Amniotic epithelial cell (primary cell): ENCODE data around the gene SLC22A8.
"Not testable (repeated sequence)": the region's sequence is repeated elsewhere in the genome, so short reads cannot be mapped to it uniquely, and the experiment has no call there.

Source experiments
- DNase-seq: peaks from one replicate; pipeline ENCODE4 v3.0.0-alpha.2; 2010; ENCODE audit warnings: low read depth

Gene SLC22A8

DNA sequence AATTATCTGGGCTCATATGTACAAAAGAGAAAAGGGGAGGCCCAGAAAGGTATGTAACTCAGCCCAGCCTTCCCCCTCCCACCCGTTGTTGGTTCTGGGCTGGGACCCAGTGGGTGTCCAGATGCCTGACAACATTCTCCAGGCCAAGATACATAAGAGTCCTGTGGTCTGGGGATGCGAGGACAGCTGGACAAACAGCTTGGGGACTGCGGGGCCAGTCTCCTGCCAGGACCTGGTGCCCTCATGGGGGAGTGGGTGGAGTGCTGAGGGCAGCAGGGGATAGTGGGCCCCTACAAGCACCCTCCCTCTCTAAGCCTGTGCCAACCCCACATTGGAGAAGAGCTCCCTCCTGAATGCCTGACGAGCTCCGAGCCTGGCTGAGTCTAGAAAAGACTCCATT is 27.4 kb downstream of the SLC22A8 start:
- DNase-seq, result no peak

DNA sequence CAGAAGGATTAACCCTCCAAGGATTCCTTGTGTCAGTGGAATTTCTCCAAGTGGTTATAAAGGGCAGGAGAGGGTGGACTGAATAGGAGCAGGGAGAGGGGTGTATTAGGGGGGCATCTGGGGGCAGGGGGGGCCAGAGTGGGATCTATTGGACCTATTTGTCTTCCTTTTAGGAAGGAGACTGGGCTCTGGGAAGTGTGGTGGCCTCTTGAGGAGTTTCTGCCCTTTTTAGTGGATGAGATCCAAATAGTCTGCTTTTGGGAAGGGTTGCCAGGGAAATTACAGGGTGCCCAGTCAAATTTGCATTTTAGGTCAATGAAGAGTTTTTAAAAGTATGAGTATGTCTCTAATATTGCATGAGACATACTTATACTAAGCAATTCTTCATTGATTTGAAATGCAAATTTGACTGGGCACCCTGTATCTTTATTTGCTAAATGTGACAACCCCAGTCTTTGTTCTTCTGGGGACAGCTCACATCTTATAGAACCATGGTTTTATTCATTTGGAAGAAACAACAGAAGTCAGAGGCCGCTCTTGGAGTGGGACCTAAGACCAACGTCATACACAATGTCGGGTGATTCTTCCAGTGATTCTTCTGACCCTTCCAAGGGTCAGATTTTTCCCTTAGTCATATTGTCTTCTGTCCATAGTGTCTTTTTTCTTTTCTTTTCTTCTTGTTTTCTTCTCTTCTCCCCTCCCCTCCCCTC is 30.4 kb downstream of the SLC22A8 start:
- no peak for DNase-seq

DNA sequence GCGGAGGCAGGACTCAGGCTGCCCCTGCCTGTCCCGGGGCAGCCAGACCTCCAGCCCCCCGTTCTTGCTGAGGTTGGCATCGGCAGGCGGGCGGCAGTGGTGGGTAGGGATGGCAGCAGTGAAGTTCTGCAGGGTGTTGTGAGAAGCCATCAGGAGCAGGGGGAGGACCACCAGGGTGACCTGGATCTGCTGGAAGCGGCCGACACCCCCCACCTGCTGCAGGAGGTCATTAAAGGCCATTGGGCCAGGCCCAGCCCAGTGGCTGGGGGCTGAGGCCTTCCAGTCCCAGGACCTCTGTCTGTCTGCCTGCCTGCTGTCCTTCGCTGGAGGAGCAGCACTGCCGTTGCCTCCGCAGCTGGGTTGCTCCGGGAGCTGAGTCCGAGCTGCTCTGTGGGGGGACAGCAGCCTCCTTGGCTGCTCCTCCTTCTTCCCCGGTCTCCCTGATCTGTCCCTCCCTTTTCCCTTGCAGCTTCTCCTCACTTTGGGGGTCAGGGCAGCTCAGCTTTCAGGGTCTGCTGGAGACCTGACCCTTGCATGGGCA is 31.1 kb downstream of the SLC22A8 start, which contains the start of gene SLC22A6:
SLC22A6 (minus strand) TSS at position 517 of the 541 bp plus-strand sequence; CDS start at position 240, 277 bp downstream.
- DNase-seq, result no peak

DNA sequence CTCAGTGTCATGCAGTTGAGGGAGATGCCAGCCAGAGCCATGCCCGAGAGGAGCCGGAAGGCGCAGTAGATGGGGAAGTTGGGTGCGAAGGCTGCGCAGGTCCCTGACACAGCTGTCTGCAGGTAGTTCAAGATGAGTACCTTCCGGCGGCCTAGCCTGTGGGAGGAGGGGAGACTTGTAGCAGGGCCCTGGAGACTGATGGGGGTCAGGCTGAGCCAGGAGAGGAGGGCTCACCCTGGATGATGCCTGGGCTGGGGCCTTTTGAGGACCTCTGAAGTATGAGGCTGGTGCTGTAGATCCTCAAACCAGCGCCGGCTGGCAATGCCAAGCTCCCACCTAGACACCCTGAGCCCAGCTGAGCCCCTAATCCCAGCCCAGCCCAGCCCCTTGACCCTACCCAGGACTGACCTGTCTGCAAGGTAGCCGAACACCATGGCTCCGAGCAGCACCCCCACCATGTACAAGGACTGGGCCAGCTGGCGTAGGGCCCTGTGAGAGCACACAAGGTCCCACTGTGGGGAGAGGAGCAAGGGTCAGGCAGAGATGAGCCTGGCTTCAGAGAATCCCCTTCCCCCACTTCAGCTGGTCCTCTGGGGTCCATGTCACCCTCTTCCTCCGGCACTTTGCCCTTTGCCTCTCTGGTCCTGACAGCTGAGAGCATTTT is 32.0 kb downstream of the SLC22A8 start:
- no peak for DNase-seq

DNA sequence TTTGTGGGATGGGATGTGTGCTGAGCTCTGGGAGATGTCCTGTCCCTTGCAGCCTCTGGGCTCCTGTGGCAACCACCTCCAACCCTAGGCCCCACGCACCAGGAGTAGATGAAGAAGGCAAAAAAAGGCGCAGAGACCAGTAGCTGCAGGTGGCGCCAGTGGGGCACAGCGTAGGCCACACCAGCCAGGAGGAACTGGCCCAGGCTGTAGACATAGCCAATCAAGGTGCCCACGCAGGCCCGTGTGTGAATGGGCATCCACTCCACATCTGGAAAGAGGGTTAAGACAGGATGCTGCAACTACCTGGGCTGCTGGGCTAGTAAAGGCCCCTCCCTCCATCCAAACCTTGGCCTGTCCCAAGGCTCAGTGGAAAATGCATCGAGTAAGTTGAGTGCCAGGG is 33.9 kb downstream of the SLC22A8 start:
- no peak for DNase-seq

DNA sequence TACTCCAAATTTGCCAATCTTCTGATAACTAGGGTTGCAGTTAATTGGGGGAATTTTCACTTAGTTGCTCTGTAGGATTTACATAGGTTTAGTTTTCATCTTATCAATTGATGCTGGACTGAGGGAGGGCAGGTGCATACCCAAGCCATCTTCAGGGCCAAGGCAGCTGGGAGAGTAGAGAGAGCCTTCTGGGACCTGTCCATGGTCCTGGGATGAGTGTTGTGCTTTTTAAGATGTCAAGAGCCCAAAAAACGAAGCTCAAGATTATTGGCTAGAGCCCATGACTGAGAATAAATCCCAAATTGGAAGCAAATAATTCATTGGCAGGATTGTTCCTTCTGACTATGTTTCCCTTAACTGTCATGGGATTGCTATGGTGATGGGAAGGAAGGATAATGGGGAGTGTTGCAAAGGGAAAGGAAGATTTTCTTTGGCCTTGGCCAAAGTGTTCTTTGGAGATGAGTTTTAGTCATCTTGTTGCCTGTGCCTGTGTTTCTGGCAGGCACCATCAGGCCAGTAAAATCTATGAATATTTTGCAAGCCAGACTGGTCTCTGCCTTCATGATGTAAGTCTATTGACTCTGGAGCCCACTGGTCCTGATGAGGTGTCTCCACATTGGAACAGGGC is 35.4 kb downstream of the SLC22A8 start:
- DNase-seq, result peak; percentile 13

DNA sequence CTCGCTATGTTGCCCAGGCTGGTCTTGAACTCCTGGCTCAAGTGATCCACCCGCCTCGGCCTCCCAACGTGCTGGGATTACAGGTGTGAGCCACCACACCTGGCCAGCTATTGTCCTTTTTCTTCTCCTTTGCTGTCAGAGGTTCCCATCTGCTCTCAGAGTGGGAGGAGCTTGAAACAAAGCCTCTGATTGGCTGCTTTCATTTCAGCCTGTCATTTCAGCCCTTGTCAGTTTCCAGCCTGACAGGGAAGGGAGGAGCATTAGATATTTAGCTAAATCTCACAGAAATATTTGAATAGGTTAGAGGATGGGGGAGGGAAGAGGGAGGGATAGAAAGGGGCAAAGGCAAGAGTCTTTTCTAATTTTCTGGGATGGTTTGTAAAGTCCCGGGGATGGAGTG is 39.5 kb downstream of the SLC22A8 start:
- no peak for DNase-seq

DNA sequence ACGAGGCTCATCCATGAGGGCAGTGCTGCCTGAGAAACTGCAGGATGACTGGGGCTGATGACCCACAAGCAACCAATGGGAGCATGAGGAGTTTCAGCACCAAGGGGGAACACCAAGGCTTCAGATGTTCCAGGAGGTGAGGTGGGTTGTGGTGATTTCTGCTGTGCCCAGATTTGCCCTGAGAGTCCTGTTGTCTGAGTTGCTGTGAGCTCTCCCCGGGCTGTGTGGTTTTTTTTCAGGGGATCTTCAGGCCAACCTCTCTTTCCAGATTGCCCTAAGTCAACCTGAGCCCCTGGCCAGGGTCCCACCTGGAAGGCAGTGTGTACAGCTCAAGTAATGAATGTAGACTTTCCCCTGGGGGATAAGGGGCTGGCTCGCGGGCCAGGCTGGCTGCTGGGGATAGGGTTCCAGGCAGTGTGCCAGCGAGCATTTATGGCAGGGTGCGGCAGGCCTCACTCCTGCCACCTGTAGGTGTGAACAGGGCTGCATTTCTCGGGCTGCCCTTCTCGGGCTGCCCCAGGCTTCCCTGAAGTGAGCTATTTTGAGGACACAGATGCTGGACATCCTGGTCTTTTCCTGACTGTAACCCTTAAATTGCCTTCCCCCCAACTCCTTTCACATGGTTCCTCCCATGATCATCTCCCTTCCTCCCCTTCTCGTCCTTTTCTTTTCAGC is 40.7 kb downstream of the SLC22A8 start:
- DNase-seq, result no peak

DNA sequence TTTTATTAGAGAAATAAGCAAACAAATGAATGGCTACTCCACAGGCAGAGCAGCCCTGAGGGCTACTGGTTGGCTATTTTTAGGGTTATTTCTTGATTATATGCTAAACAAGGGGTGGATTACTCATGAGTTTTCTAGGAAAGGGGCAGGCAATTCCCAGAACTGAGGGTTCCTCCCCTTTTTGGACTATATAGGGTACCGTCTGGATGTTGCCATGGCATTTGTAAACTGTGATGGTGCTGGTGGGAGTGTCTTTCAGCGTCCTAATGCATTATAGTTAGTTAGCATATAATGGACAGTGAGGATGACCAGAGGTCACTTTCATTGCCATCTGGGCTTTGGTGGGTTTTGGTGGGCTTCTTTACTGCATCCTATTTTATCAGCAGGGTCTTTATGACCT is 50.1 kb downstream of the SLC22A8 start:
- no peak for DNase-seq

DNA sequence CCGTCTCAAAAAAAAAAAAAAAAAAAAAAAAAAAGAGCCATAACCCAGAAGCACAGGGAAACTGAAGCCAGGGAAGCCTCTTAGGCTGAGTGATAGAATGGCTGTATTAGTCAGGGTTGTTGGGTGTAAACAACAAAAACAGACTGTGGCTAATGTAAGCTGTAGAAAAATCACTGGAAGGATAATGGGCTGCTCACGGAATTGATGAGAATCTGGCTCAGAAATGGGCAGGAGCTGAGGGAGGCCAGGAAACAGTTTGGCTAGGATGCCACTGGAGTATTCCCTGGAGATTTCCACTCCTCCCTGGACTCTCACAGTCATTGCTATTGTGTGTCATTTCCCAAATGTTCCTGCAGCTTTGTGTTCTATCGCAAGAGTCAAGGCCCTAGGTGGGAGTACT is 53.2 kb downstream of the SLC22A8 start:
- DNase-seq, result no peak

DNA sequence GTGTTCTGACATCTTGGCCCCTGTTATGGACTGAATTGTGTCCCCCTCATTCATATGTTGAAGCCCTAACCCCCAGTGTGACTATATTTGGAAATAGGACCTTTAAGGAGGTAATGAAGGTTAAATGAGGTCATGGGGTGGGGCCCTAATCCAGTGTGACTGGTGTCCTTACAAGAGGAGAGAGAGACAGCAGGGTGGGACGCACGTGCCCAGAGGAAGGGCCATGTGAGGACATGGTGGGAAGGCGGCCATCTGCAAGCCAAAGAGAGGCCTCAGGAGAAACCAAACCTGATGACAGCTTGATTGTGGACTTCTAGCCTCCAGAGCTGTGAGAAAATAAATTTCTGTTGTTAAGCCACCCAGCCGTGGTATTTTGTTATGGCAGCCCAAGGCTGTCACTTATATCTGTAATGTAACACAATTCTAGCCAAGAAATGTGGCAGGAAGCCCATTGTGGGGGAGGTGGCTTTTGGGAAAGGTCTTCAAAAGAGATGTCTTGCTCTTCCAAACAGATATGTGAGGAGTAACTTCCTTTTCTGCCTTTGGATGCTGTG is 54.5 kb downstream of the SLC22A8 start:
- DNase-seq, result no peak

DNA sequence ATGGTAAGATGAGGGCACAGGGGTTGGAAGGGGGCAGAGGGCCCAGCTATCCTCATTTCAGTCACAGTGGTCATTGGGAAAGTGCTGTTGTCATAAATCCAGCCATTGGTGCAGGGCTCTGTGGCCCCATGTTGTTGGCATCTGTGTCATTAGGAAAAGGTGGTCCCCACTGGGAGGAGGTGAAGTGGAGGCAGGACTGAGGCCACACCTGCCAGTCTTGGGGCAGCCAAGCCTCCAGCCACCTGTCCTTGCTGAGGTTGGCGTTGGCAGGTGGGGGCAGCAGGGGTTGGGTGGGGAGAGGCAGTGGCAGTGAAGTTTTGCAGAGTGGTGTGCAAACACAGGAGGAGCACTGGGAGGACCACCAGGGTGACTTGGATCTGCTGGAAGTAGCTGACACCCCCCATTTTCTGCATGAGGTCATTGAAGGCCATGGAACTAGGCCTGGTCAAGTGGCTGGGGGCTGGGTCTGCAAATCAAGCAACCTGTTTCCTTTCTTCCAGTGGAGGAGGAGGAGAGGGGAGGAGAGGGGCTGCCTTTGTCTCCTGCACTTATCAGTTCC is 56.1 kb downstream of the SLC22A8 start:
- DNase-seq, result no peak

DNA sequence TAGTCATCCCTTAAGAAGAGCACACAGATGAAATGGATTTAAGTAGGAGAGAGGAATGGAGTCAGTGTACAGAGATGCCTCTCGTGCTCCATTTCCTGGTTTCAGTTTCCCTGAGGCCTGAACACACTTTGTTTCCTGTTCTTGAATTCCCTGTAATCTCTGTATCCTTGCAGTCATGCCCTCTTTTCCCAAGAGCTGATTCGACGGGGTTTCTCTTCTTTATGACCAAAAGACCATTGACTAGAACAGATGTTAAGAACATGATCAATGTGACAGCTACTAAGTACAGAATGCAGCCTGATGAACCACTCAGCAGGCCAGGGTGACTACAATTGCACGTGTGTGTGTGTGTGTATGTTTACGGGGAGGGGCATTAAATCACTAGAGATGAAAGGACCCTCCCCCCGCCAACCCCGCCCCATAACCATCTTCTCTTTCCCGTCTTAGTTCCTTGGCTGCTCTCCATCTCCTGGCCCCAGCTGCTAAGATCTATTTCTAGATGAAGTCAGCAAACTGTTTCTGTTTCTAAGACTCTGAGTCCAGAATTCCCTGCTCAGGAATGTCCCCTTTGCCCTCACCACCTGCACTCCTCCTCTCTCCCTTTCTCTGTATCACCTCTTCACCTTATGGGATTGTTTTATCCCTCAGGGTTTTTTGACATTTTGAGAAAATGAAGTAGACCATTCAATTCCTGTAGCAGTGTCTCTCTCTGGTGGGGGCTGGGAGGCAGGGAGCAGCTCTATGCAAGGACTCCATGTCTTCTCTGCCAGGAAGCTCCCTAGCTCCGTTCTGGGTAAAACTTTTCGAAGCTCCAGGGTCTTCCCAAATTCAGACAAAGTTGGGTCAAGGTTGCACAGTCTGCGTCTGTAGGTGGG is 56.9 kb downstream of the SLC22A8 start:
- peak; percentile 61 for DNase-seq

DNA sequence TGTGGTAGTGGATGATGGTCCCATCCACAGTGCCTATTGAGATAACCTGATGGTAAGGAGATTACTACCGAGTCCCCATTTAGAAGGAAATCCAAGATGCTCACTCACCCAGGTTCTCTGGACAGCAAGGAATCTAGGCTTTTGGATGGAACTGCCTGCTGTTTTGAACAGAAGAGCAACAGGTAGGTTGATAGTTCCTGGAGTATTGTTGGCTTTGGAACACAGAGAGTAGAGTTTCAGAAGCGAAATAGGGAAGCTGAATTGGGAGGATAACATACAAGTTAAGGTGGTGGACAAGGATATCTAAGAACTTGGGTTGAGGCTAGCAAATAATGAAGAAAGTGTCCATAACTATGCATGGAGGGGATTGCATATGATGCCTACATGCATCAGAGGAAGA is 58.5 kb downstream of the SLC22A8 start:
- DNase-seq, result no peak

DNA sequence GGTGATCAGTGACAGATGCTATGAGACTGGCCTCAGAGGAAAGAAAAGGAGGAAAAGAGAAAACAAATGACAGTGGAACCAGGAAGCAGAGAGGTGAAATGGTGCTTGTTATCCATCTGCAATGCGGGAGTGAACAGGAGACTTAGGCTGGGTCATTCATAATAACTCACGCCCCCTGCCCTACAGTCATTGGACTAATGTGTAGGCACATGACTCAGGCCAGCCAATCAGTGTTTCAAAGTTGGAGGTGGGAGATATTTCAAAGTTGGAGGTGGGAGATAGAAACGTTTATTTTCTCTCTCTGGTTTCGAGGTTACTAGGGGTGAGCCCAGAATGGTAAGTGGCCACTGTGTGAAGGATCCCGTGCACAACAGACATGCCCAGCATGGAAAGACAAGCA is 61.2 kb downstream of the SLC22A8 start:
- DNase-seq, result peak; percentile 4

DNA sequence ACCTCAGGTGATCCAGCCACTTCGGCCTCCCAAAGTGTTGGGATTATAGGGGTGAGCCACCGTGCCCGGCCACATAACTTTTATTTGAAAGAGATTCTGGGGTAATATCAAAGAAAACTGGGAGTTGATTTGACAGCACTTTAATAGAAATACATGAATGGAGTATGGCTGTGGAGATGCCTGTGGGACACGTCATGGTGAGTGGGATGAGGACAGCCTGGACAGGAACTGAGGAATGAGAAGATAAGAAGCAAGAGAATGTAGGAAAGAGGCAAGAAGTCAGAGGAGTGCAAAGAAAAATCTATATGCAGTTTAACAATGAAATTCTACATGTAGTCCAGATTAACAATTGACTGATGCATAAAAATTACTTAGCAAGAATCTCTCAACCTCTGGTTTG is 61.8 kb downstream of the SLC22A8 start:
- DNase-seq, result peak; percentile 58

DNA sequence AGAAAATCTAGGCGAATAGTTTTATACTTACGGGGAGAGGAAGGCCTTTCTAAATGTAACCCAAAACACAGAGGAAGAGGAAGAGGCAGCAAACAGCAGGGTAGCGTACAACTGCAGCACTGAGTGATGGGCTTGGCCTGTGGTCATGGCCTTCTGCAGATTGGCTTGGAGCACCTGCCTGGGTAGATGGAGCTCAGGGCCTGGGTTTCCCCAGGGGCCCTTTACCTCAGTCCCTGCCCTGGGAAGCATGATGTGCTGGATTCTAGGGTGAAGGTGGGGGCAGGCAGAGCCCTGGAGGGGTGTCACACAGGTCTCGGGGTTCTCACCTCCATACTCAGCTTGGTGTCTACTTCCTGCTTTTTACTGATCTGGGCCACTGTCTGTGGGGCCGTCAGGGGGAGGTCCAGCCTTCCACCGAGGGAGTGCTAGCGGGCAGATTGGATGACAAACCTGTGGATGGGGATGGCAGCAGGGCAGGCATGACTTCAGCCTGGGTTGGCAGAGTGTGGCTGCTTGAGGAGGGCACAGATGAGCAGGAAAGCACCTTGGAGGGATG is 66.8 kb downstream of the SLC22A8 start:
- DNase-seq, result no peak

DNA sequence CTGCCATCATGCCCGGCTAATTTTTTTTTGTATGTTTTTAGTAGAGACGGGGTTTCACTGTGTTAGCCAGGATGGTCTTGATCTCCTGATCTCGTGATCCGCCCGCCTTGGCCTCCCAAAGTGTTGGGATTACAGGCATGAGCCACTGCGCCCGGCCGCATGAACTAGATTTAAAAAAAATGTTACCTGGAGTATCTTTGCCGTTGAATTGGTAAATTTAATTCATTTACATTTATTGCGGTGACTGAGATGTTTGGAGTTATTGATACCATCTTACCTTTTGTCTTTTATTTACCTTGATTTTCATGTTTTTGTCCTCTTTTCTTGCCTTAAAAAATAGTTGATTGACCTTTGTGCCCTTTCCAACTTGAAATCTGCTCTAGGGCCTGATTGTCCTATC is 70.1 kb downstream of the SLC22A8 start:
- not testable (repeated sequence) for DNase-seq
